KG1 (cell line): ENCODE results near the gene CLASRP.

Experiments
- DNase-seq: peaks from one replicate; lab custom pipeline; 2025; lab: John Stamatoyannopoulos, UW

Gene CLASRP

GRCh38 chr19:45061965-45062364 lies 23.1 kb downstream of the CLASRP start:
- no peak for DNase-seq

- no peak for DNase-seq
Measured at GRCh38 chr19:45063851-45064801, 25.3 kb downstream of the CLASRP start.

GRCh38 chr19:45066921-45067661 lies 28.2 kb downstream of the CLASRP start:
- no peak for DNase-seq

- DNase-seq = no peak
Measured at GRCh38 chr19:45068041-45068440, 29.2 kb downstream of the CLASRP start.

GRCh38 chr19:45069056-45069455 lies 30.2 kb downstream of the CLASRP start:
- no peak for DNase-seq

- DNase-seq = no peak
Measured at GRCh38 chr19:45070214-45070613, 31.4 kb downstream of the CLASRP start.

- DNase-seq = no peak
Measured at GRCh38 chr19:45070861-45071544, 32.2 kb downstream of the CLASRP start.

GRCh38 chr19:45071545-45071938 lies 32.7 kb downstream of the CLASRP start:
- DNase-seq = no peak

GRCh38 chr19:45071969-45072790 lies 33.3 kb downstream of the CLASRP start:
- DNase-seq = no peak

- no peak for DNase-seq
Measured at GRCh38 chr19:45074744-45075300, 36.0 kb downstream of the CLASRP start.

GRCh38 chr19:45075301-45076028 lies 36.6 kb downstream of the CLASRP start:
- peak; percentile 63 for DNase-seq

- peak; percentile 73 for DNase-seq
Measured at GRCh38 chr19:45076029-45076850, 37.4 kb downstream of the CLASRP start, which contains the start of gene ZNF296. Gene ZNF296 (minus strand): TSS chr19:45076478. CDS start chr19:45076373, 105 bp downstream.

- no peak for DNase-seq
Measured at GRCh38 chr19:45076851-45077730, 38.2 kb downstream of the CLASRP start.

GRCh38 chr19:45078390-45079062 lies 39.7 kb downstream of the CLASRP start:
- DNase-seq = no peak

GRCh38 chr19:45079063-45079910 lies 40.4 kb downstream of the CLASRP start, which contains the start of gene GEMIN7:
Gene GEMIN7 (plus strand): TSS chr19:45079260. CDS start chr19:45090115, 10,855 bp downstream.
- DNase-seq = peak; percentile 72

- no peak for DNase-seq
Measured at GRCh38 chr19:45079911-45080370, 41.1 kb downstream of the CLASRP start.

GRCh38 chr19:45082170-45082569 lies 43.3 kb downstream of the CLASRP start:
- no peak for DNase-seq
